Measurements from ENCODE around the gene FOXC1. TPM values are rescaled to one million over a fixed set of nuclear protein-coding genes. Genes with fewer than 3 reads are reported as not detected.

Gene FOXC1
- total and polyA plus RNA-seq, 9 of the 15 experiments (the other 6 are each of a cell fraction or from before 2014, with no cell fraction given) = not detected

GRCh38 chr6:1651362-1651761 is 41.6 kb downstream of the FOXC1 start:
- no peak overlapping the region for H3K27ac ChIP-seq (ENCODE audit: extremely low read depth, low read depth, low read length)
- no TSS peak for BruUV-seq (replicated peaks)
- H3K36me3 ChIP-seq (ENCODE audit: control insufficient read depth, insufficient read depth, low read length) = no peaks in the 10 kb centered on the region
- peaks cover 26 to 41% of the 10 kb centered on the region in 2 experiments for H3K27me3 ChIP-seq (ENCODE audit: control insufficient read depth in 2 of 2, insufficient read depth in 2 of 2, low read length in 2 of 2)
- CTCF ChIA-PET (ENCODE audit: low intra/inter-chr PET ratio) = no interaction called here
- no peaks in the 10 kb centered on the region for H3K9me1 ChIP-seq (ENCODE audit: control insufficient read depth, insufficient read depth, low read length)
- peaks cover 4% of the 10 kb centered on the region for H4K20me1 ChIP-seq (replicated peaks; ENCODE audit: control insufficient read depth, insufficient read depth, low read length)
- no peaks in the 10 kb centered on the region for H3K4me1 ChIP-seq (replicated peaks in 1 of 2; ENCODE audit: control insufficient read depth in 2 of 2, insufficient read depth in 2 of 2, low read length in 2 of 2)
- intact Hi-C loops (cut with micrococcal nuclease) = no loop called here
- WGBS (ENCODE audit: insufficient coverage, low coverage, missing lambda C conversion rate) = 0% methylated on average over 3 of the region's 3 CpGs
- H3K79me2 ChIP-seq (ENCODE audit: control insufficient read depth, insufficient read depth, low read length) = no peaks in the 10 kb centered on the region
- ATAC-seq (no peak), FAIRE-seq (no peak), DNase-seq (ENCODE audit: extremely low read depth in 1 of 4, low spot score in 3 of 4) (no peak)
- H2AFZ ChIP-seq (ENCODE audit: low read depth, low read length) = no peak overlapping the region
- H3K4me2 ChIP-seq (ENCODE audit: insufficient read depth, low read length) = no peak overlapping the region
- POLR2A ChIA-PET = interaction anchor here (0.6 to 1.6 kb wide), 2 partner anchors 10 to 1351 kb away, joined by 3 read pairs; no protein-coding TSS in a partner anchor
- no peak overlapping the region for H3K4me3 ChIP-seq
- in situ Hi-C loops (cut with MboI) = no loop called here
- no peak overlapping the region for H3K9ac ChIP-seq (ENCODE audit: insufficient read depth in 1 of 2, low read depth in 2 of 2, low read length in 2 of 2)
- H3K9me3 ChIP-seq (replicated peaks; ENCODE audit: control insufficient read depth, insufficient read depth, low read depth, low read length) = no peaks in the 10 kb centered on the region
- TF ChIP-seq ARID2 (IDR thresholded peaks at IDR 0.05) = no peak
- no peak for TF ChIP-seq PCBP2 (IDR thresholded peaks at IDR 0.05; ENCODE audit: low read depth, low read length, poor library complexity, severe bottlenecking)
- no peak for TF ChIP-seq GTF2A2 (tag; IDR thresholded peaks at IDR 0.05)
- no peak for TF ChIP-seq NONO (IDR thresholded peaks at IDR 0.05; ENCODE audit: low read depth in 2 of 2, low read length in 1 of 2)
- TF ChIP-seq, protein P1, sequence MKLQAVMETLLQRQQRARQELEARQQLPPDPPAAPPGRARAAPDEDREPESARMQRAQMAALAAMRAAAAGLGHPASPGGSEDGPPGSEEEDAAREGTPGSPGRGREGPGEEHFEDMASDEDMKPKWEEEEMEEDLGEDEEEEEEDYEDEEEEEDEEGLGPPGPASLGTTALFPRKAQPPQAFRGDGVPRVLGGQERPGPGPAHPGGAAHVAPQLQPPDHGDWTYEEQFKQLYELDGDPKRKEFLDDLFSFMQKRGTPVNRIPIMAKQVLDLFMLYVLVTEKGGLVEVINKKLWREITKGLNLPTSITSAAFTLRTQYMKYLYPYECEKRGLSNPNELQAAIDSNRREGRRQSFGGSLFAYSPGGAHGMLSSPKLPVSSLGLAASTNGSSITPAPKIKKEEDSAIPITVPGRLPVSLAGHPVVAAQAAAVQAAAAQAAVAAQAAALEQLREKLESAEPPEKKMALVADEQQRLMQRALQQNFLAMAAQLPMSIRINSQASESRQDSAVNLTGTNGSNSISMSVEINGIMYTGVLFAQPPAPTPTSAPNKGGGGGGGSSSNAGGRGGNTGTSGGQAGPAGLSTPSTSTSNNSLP (IDR thresholded peaks at IDR 0.05; ENCODE audit: borderline replicate concordance, low read depth, low read length) = no peak
- no peak for TF ChIP-seq ZNF830 (CRISPR knock-in tag; IDR thresholded peaks at IDR 0.05)
- no peak for TF ChIP-seq ZNF232 (CRISPR knock-in tag; IDR thresholded peaks at IDR 0.05)
- no peak for TF ChIP-seq ZNF140 (CRISPR knock-in tag; IDR thresholded peaks at IDR 0.05)
- TF ChIP-seq, protein P2, sequence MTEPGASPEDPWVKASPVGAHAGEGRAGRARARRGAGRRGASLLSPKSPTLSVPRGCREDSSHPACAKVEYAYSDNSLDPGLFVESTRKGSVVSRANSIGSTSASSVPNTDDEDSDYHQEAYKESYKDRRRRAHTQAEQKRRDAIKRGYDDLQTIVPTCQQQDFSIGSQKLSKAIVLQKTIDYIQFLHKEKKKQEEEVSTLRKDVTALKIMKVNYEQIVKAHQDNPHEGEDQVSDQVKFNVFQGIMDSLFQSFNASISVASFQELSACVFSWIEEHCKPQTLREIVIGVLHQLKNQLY (CRISPR knock-in tag; conservative IDR thresholded peaks at IDR 0.05) = no peak
- TF ChIP-seq IRF2 (CRISPR knock-in tag; IDR thresholded peaks at IDR 0.05) = no peak
- no peak for TF ChIP-seq RBM25 (IDR thresholded peaks at IDR 0.05; ENCODE audit: low read depth, low read length, severe bottlenecking)
- TF ChIP-seq CTCFL (IDR thresholded peaks at IDR 0.05; ENCODE audit: borderline replicate concordance, insufficient read depth, low read depth, low read length, poor library complexity, severe bottlenecking) = no peak
- no peak for TF ChIP-seq EP300 (IDR thresholded peaks at IDR 0.05; ENCODE audit: low read length)
- no peak for TF ChIP-seq ESRRA (IDR thresholded peaks at IDR 0.05; ENCODE audit: borderline replicate concordance, low read depth)
- TF ChIP-seq NUFIP1 (IDR thresholded peaks at IDR 0.05; ENCODE audit: partially characterized antibody) = no peak

Measured in K562 (cell line).